NOMO-1 treated with dmso at 0.1 percent for 144 hours (cell line): ENCODE data around the gene EVI5L.

ENCODE experiments used
- DNase-seq: peaks from one replicate; lab custom pipeline; 2025; ENCODE audit not compliant: unreplicated experiment; lab: John Stamatoyannopoulos, UW

EVI5L gene

GRCh38 chr19:7859831-7860713 is 30.1 kb downstream of the EVI5L start:
- no peak for DNase-seq

- DNase-seq: no peak
Measured at GRCh38 chr19:7860714-7861618, 30.9 kb downstream of the EVI5L start.

GRCh38 chr19:7861619-7862412 is 31.8 kb downstream of the EVI5L start:
- DNase-seq: no peak

GRCh38 chr19:7862413-7862951 is 32.5 kb downstream of the EVI5L start:
- no peak for DNase-seq

GRCh38 chr19:7863157-7863970 is 33.3 kb downstream of the EVI5L start:
- no peak for DNase-seq

GRCh38 chr19:7863971-7864689 is 34.1 kb downstream of the EVI5L start:
- DNase-seq: no peak

- no peak for DNase-seq
Measured at GRCh38 chr19:7864690-7865074, 34.7 kb downstream of the EVI5L start.

- no peak for DNase-seq
Measured at GRCh38 chr19:7865262-7865911, 35.4 kb downstream of the EVI5L start.

- no peak for DNase-seq
Measured at GRCh38 chr19:7866399-7867091, 36.5 kb downstream of the EVI5L start.

GRCh38 chr19:7867092-7867844 is 37.2 kb downstream of the EVI5L start:
- no peak for DNase-seq

GRCh38 chr19:7868326-7868670 is 38.3 kb downstream of the EVI5L start:
- no peak for DNase-seq

- peak; percentile 84 for DNase-seq
Measured at GRCh38 chr19:7868671-7869452, 38.8 kb downstream of the EVI5L start.

- DNase-seq: peak; percentile 54
Measured at GRCh38 chr19:7869453-7869909, 39.5 kb downstream of the EVI5L start.

GRCh38 chr19:7869910-7870511 is 40.0 kb downstream of the EVI5L start:
- peak; percentile 64 for DNase-seq

- DNase-seq: peak; percentile 81
Measured at GRCh38 chr19:7870571-7871436, 40.8 kb downstream of the EVI5L start.
